Left lung (tissue), 10 donors: ENCODE results near the gene DNASE2B. TPM values are rescaled to one million over a fixed set of nuclear protein-coding genes. Genes with fewer than 3 reads are reported as not detected.

Experiments
- ATAC-seq: fragments of 200-7000 bp; cut with Tn5 transposase; one replicate; pipeline ENCODE4 v1.9.1; 2020; ENCODE audit warnings: moderate library complexity
- DNase-seq, 4 donors: peaks; one replicate each; pipeline ENCODE4 v3.0.0-alpha.2; 2013 to 2020
- H3K27ac ChIP-seq, 2 donors: fragments of 200-600 bp; sonication (generic) in 1 of 2; one replicate each; pipeline versions ENCODE4 v1.5.0 to v1.8.0; 2020 to 2021
- H3K27me3 ChIP-seq, 2 donors: fragments of 200-600 bp; sonication (generic) in 1 of 2; one replicate each; pipeline versions ENCODE4 v1.5.0 to v1.8.0; 2020 to 2021
- H3K36me3 ChIP-seq, 2 donors: fragments of 200-600 bp; sonication (generic) in 1 of 2; one replicate each; pipeline versions ENCODE4 v1.5.0 to v1.8.0; 2020 to 2021
- H3K4me1 ChIP-seq, 2 donors: fragments of 200-600 bp; one replicate each; pipeline ENCODE4 v1.8.0; 2021
- H3K4me3 ChIP-seq, 2 donors: fragments of 200-600 bp; sonication (generic) in 1 of 2; one replicate each; pipeline versions ENCODE4 v1.5.0 to v1.8.0; 2020 to 2021; ENCODE audit warnings: mild to moderate bottlenecking in 1 of 2
- H3K9me3 ChIP-seq, 2 donors: fragments of 200-600 bp; sonication (generic) in 1 of 2; one replicate each; pipeline versions ENCODE4 v1.5.0 to v1.8.0; 2020 to 2021
- CTCF ChIP-seq, 2 donors: fragments of 200-600 bp; sonication (generic) in 1 of 2; IDR thresholded peaks; one replicate each; pipeline versions ENCODE4 v1.5.0 to v1.8.0; 2021; ENCODE audit warnings: antibody characterized with exemption in 2 of 2
- intact Hi-C, 2 donors: fragments of 100-400 bp; cut with DNase I; formaldehyde crosslinking; loops; one replicate each; pipeline versions ENCODE4 v1.11.2 to v1.14.2; 2022
- polyA plus RNA-seq, 6 donors: library from polyadenylated mRNA; unstranded; fragments of 120-200 nt; gene quantifications; one replicate each; pipeline ENCODE4 v1.2.1, GENCODE V29; 2013; ENCODE audit not compliant: insufficient read length in 6 of 6
- total RNA-seq, 2 donors: library from RNA; stranded (reverse); fragmentation: NEBNext Ultra II Directional; extraction: Animal tissue kit (Norgen Biotek cat#: 25700); gene quantifications; one replicate each; pipeline ENCODE4 v1.2.1, GENCODE V29; 2021
- donor health status: DM: no; HTN: yes; CAD: no.
- donor health status: DM: no; HTN: no; CAD: no.

DNASE2B gene
- total and polyA plus RNA-seq, 8 donors, result 0.11 to 2.7 (median 0.35) TPM; not detected in 3

- intact Hi-C loops, result no loop called here
- no peaks in the 10 kb centered on the region for H3K9me3 ChIP-seq
- no peak for TF ChIP-seq CTCF (IDR thresholded peaks at IDR 0.05)
- no peak for ATAC-seq
- H3K27me3 ChIP-seq, result no peaks in the 10 kb centered on the region
- H3K36me3 ChIP-seq, result no peaks in the 10 kb centered on the region
- H3K4me1 ChIP-seq, result no peaks in the 10 kb centered on the region
- no peak overlapping the region for H3K27ac ChIP-seq
- no peak for DNase-seq
- H3K4me3 ChIP-seq, result no peak overlapping the region
Observed at GRCh38 chr1:84373436-84374141, 24.7 kb upstream of the DNASE2B start.

- Histone ChIP-seq H3K4me3 (no peak overlapping the region), H3K36me3 (no peaks in the 10 kb centered on the region), H3K9me3 (no peaks in the 10 kb centered on the region), H3K27ac (no peak overlapping the region), H3K4me1 (peaks cover 0 to 4% of the 10 kb centered on the region in 2 donors), H3K27me3 (no peaks in the 10 kb centered on the region)
- intact Hi-C loops, result no loop called here
- TF ChIP-seq CTCF (IDR thresholded peaks at IDR 0.05), result no peak
- peak in 2 of 4 donors; percentile 9 to 15 for DNase-seq
- no peak for ATAC-seq
Observed at GRCh38 chr1:84374991-84375696, 23.1 kb upstream of the DNASE2B start.

GRCh38 chr1:84376000-84376910, 22.0 kb upstream of the DNASE2B start:
- intact Hi-C loops, result no loop called here
- Histone ChIP-seq H3K9me3 (no peaks in the 10 kb centered on the region), H3K27me3 (no peaks in the 10 kb centered on the region), H3K27ac (no peak overlapping the region), H3K36me3 (no peaks in the 10 kb centered on the region), H3K4me1 (peaks cover 0 to 4% of the 10 kb centered on the region in 2 donors), H3K4me3 (no peak overlapping the region)
- TF ChIP-seq CTCF (IDR thresholded peaks at IDR 0.05), result no peak
- no peak for DNase-seq
- ATAC-seq, result no peak

GRCh38 chr1:84377480-84378095, 20.7 kb upstream of the DNASE2B start:
- H3K27me3 ChIP-seq, result no peaks in the 10 kb centered on the region
- no peak overlapping the region for H3K4me3 ChIP-seq
- no peak for TF ChIP-seq CTCF (IDR thresholded peaks at IDR 0.05)
- intact Hi-C loops, result no loop called here
- ATAC-seq, result peak; percentile 58
- H3K9me3 ChIP-seq, result no peaks in the 10 kb centered on the region
- no peak overlapping the region for H3K27ac ChIP-seq
- DNase-seq, result peak in 1 of 4 donors; percentile 16
- H3K4me1 ChIP-seq, result peaks cover 0 to 4% of the 10 kb centered on the region in 2 donors
- H3K36me3 ChIP-seq, result no peaks in the 10 kb centered on the region
